Measurements from ENCODE around the gene RPRD2. TPM values are rescaled to one million over a fixed set of nuclear protein-coding genes. Genes with fewer than 3 reads are reported as not detected.
A peak's percentile ranks its signal among the peaks of the same experiment; 100 is the strongest.

Gene RPRD2
- total RNA-seq, 1 donor from 2014 or later, result 44.7 TPM

DNA sequence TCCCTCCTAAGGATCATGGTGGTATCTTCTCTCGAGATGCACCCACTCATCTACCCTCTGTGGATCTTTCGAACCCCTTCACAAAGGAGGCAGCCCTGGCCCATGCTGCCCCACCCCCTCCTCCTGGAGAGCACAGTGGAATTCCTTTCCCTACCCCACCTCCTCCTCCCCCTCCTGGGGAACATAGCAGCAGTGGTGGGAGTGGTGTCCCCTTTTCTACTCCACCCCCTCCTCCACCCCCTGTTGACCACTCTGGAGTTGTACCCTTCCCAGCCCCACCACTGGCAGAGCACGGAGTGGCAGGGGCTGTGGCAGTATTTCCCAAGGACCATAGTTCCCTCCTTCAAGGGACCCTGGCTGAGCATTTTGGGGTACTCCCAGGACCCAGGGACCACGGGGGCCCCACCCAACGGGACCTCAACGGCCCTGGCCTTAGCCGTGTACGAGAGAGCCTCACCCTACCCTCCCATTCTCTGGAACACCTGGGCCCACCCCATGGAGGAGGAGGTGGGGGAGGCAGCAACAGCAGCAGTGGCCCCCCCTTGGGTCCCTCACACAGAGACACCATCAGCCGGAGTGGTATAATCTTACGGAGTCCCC, 108.8 kb downstream of the RPRD2 start:
- no peak for DNase-seq (ENCODE audit: low spot score)

GRCh38 chr1:150473659-150474058, 109.7 kb downstream of the RPRD2 start:
- no peak for DNase-seq (ENCODE audit: low spot score)

DNA sequence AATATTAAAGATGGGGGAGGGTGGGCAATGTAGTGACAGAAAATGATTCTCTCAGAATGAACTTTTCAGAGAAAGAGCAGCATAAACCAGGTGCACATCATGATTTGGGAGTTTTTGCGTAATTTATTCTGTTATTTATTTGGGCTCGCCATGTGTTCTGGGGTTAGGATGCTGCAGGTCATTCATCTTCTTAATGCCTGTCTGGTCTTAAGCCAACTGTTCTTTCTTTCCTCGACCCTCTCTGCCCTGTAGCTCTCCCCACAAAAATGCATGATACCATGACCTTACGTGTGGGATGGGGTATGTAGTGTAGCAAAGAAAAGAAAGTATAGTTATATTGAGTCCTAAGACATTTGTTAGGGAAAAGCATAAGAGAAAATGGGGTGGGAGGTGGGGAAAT, 110.9 kb downstream of the RPRD2 start:
- DNase-seq (ENCODE audit: low spot score), result no peak

DNA sequence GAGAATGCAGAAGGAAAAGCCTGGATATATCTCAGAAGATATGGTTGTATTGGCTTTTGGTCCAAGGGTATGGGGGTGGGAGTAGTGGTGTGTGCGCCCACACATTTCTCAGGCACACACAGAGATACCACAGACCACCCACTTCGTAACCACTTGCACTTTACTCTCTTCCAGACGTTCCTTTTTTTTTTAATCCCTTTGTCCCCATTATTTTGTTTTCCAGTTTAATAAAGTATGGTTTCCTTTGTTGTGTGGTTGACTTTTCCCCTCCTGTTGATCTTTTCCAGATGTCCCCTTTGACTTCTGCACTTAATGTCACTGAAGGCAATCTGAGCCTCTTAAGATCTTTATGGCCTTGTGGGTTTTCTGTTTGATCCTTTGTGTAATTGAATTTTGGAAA, 112.8 kb downstream of the RPRD2 start:
- no peak for DNase-seq (ENCODE audit: low spot score)

- DNase-seq (ENCODE audit: low spot score), result no peak
Observed at GRCh38 chr1:150477320-150477719, 113.4 kb downstream of the RPRD2 start.

GRCh38 chr1:150477733-150478132, 113.8 kb downstream of the RPRD2 start:
- DNase-seq (ENCODE audit: low spot score), result no peak

DNA sequence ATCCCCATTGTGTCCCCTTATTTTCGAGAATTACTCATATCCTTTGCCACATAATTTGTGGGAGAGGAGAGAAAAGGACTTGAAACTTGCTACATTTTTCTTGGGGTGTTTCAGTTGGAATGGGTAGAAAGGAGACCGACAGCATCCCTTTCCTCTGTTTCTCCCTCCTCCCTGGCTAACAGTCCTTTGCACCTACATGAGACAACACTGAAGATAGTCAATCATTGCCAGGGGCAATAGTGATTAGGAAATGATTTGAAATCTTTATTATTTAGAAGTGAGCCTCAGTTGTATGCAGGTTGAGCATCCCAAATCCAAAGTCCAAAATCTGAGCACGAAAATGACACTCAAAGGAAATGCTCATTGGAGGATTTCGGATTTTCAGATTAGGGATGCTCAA, 115.4 kb downstream of the RPRD2 start:
- no peak for DNase-seq (ENCODE audit: low spot score)

DNA sequence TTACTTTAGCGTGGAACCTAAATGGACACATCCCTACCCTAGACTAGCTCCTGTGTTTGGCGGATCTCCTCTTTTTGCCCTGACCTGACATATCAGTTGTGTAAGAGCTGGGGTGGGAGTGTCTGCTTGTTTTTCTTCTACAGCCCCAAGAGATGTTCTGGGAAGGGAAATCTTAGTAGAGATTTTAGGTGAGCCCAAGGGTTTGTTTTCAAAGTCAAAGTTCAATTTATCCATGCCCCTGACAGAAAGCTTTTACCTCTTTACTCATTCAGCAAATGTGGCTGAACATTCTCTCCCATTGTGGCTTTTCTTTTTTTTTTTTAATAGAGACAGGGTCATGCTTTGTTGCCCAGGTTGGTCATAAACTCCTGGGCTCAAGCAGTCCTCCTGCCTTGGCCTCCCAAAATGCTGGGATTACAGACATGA, 116.0 kb downstream of the RPRD2 start:
- DNase-seq (ENCODE audit: low spot score), result no peak

- DNase-seq (ENCODE audit: low spot score), result no peak
Observed at GRCh38 chr1:150484431-150484830, 120.5 kb downstream of the RPRD2 start.

DNA sequence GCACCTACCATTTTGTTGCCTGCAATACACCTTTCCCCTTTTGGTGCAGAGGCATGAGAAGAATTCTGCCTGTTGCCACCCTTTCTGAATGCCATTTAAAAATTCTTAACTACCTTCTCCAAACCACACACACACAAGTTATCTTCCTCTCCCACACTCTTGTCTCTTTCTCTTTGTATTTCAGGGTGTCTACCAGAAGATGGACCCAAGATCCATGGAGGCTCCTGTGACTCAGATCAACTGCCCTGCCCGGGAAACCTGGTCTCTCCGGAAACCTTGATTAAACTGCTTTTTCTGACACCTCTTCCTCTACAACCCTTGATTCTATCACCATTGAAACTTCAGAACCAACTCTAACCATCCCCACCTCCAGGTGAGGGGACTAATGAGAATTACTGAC, 120.9 kb downstream of the RPRD2 start:
- DNase-seq (ENCODE audit: low spot score), result no peak

DNA sequence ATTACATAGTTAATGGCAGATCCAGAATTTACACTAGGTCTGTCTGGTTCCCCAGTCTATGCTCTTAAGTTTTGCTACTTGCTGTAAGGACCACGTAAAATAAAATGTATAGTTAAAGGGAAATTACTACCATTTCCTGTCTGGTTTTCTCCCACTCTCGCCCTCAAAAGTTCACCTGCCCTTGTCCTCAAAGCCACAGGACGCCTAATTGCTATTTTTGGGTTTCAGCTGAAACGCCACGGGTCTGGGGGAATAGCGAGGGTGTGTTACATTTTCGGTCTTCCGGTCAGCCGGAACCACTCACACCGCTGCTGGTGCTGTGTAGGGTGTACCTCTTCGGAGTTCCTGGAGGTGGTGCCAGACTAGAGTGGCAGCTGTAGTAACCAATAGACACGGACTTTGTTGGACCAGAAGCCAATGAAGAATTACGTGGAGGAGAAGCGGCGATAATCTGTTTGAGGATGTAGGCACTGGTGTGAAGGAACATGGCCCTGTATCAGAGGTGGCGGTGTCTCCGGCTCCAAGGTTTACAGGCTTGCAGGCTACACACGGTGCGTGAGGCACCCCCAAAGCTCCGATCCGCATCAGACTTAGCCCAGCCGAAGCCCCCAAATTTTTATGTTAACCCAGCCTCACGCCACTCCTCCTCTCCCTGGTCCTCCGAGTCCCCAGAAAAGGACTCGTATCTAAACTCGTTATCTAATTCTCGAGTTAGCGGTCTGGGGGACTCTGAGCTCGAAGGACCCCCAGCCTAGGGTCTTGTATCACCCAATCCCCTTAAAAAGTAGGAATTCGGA, 123.2 kb downstream of the RPRD2 start, which contains the start of gene TARS2:
TSS of gene TARS2 (plus strand) at position 454 of the 797 bp plus-strand sequence. CDS start at position 486, 32 bp downstream.
- DNase-seq (ENCODE audit: low spot score), result peak; percentile 98

DNA sequence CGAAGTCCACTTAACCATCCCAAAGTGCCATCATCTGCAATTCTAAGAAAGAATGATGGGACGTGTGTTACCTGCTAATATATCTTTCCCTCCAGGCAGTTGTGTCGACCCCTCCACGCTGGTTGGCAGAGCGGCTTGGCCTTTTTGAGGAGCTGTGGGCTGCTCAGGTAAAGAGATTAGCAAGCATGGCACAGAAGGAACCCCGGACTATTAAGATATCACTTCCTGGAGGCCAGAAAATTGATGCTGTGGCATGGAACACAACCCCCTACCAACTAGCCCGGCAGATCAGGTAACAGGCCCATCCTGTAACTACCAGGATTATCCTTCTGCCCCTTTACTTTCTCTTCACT, 123.8 kb downstream of the RPRD2 start:
- DNase-seq (ENCODE audit: low spot score), result no peak

DNA sequence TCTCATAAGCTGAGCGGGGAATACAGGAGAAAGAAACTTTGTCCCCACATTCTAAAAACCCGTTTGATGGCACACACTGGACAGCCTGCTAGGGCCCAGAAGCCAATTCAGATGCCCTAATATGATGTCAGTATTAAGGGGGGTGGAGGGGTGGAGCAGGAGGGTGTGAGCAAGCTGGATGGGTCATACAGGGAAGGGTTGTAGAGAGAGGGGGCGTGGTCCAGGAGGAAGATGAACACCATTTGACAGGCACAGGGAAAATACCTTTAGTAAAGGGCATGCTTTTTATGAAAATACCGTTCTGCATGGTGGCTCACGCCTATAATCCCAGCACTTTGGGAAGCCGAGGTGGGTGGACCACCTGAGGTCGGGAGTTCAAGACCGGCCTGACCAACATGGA, 129.2 kb downstream of the RPRD2 start:
- DNase-seq (ENCODE audit: low spot score), result no peak

DNA sequence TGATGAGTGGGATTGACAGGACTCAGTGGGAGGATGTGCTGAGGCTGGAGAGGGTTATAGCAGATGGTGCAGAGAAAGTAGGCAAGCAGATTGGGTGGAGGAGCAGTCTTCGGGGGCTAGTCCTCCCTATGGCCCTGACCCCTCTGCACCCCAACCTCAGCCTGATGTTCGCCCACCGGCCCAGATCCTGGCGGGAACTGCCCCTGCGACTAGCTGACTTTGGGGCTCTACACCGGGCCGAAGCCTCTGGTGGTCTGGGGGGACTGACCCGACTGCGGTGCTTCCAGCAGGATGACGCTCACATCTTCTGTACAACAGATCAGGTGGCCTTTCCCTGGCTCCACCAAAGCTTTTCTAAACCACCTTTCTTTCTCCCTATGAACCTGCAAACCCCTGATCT, 134.4 kb downstream of the RPRD2 start:
- no peak for DNase-seq (ENCODE audit: low spot score)

DNA sequence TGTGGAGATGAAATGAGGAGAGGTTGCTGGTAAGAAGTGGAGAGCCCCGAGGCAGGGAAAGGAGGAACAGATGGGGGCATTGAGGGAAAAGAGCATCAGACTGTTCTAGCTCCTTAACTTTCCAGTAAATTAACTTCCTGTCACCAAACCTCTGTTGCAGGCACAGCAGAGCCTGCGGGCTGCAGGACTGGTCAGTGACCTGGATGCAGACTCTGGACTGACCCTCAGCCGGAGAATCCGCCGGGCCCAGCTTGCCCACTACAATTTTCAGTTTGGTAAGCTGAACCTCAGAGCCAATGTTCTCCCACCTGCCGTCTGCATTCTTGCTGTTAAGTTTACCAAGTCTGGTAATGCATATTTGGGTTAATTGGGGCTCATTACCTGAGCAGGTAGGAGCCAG, 141.5 kb downstream of the RPRD2 start:
- no peak for DNase-seq (ENCODE audit: low spot score)

GRCh38 chr1:150507912-150508864, 144.2 kb downstream of the RPRD2 start, which contains the start of gene ECM1:
Gene ECM1 (plus strand): TSS chr1:150508109. CDS start chr1:150508210, 101 bp downstream.
- DNase-seq (ENCODE audit: low spot score), result no peak

DNA sequence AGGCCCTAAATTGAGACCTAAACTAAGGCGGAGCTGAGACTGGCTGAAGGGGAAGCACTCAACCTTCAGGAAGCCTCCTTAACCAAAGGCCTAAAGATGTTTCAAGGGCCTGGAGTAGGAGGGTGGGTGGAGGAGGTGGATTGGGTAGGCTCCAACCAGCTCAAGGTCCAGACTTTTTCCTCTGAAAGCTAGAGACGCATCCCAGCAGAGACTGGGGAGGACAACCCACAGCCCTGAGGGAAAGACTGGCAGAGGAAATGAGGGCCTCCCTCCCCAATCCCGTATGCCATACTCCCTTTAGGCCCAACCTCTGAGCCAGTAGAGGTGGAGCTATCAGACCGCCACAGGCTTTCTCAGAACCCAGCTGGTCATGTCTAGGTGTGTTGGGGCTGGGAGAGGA, 145.0 kb downstream of the RPRD2 start:
- DNase-seq (ENCODE audit: low spot score), result no peak

GRCh38 chr1:150511551-150511950, 147.6 kb downstream of the RPRD2 start:
- DNase-seq (ENCODE audit: low spot score), result no peak

GRCh38 chr1:150511985-150512660, 148.2 kb downstream of the RPRD2 start:
- DNase-seq (ENCODE audit: low spot score), result no peak

- DNase-seq (ENCODE audit: low spot score), result no peak
Observed at GRCh38 chr1:150512846-150513245, 148.9 kb downstream of the RPRD2 start.

DNA sequence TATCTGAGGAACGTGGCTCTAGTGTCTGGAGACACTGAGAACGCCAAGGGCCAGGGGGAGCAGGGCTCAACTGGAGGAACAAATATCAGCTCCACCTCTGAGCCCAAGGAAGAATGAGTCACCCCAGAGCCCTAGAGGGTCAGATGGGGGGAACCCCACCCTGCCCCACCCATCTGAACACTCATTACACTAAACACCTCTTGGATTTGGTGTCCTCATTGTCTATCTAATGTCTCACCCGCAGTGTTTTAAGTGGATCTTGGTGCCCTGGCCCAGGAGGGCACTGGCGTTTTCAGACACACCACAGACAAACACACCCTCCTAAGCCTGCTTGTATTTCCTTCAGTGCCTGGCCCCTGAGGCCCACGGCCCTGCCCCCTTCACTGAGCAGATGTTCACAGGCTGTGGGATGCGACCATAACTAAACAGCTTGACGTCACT, 149.4 kb downstream of the RPRD2 start:
- DNase-seq (ENCODE audit: low spot score), result no peak

DNA sequence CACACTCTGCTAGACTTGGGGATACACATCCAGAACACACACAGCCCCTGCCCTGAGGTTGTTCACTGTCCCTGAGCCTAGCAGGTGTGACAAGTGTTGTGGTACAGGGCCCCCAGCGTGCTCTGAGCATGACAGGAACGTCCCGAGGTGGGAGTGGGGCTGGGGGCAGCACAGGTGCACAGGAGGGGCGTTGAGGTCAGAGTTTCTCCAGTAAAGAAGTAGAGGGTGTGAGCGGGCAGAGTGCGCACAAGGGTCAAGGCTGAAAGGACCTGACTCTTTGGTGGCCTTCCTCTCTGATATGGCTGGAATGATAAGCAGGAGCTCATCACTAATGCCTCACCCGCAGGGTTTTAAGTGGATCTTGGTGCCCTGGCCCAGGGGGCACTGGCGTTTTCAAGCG, 150.3 kb downstream of the RPRD2 start:
- DNase-seq (ENCODE audit: low spot score), result no peak

Measured in ureter (tissue), 1 donor.